ENCODE results near the gene PRKD1. TPM values are rescaled to one million over a fixed set of nuclear protein-coding genes. Genes with fewer than 3 reads are reported as not detected.
A peak's percentile ranks its signal among the peaks of the same experiment; 100 is the strongest.

The PRKD1 gene
- total and polyA plus RNA-seq, 5 donors, result 3.7 to 10.1 (median 7.5) TPM

GRCh38 chr14:29759521-29760340 is 167.9 kb downstream of the PRKD1 start:
- Histone ChIP-seq H3K9me3 (ENCODE audit: control insufficient read depth, low read length) (no peaks in the 10 kb centered on the region), H3K4me1 (ENCODE audit: control insufficient read depth, insufficient read depth, low read length) (peaks cover 4% of the 10 kb centered on the region), H3K27me3 (ENCODE audit: control insufficient read depth, insufficient read depth) (no peaks in the 10 kb centered on the region), H3K27ac (ENCODE audit: low read length) (no peak overlapping the region), H3K4me3 (ENCODE audit: low read length) (no peak overlapping the region)
- intact Hi-C loops (cut with DNase I), result no loop called here
- ATAC-seq (no peak), DNase-seq (no peak)
- WGBS, result 84% methylated on average over 6 of the region's 6 CpGs

DNA sequence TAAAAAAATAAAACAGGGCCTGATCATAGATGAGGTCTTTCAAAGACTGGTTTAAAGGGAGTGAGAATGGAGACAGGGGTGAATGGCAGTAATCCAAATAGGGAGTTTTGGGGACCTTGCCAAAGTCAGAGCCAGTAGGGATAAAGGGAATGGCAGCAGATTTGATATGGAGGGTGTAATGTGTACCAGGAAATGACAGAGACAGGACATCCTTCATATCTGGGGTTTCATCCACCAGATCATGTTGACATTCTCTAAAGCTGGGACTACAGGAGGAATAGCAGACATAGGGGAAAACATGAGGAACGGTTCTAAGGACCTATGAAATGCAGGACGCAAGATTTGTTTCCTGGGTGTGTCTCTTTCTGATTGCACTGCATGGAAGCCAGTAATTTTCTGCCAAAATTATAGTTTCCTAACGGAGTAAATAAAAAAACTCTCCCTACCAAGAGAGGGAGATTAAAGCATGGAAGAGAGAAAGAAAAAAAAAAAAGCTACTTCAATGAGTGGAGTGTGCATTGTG is 169.9 kb downstream of the PRKD1 start:
- intact Hi-C loops (cut with DNase I), result no loop called here
- Histone ChIP-seq H3K4me1 (ENCODE audit: control insufficient read depth, insufficient read depth, low read length) (peaks cover 4% of the 10 kb centered on the region), H3K27ac (ENCODE audit: low read length) (no peak overlapping the region), H3K9me3 (ENCODE audit: control insufficient read depth, low read length) (no peaks in the 10 kb centered on the region), H3K4me3 (ENCODE audit: low read length) (no peak overlapping the region), H3K27me3 (ENCODE audit: control insufficient read depth, insufficient read depth) (no peaks in the 10 kb centered on the region)
- ATAC-seq (peak; percentile 69 to 72), DNase-seq (no peak)
- 48% methylated on average over 3 of the region's 3 CpGs for WGBS

- Histone ChIP-seq H3K9me3 (ENCODE audit: control insufficient read depth, low read length) (no peaks in the 10 kb centered on the region), H3K4me1 (ENCODE audit: control insufficient read depth, insufficient read depth, low read length) (peaks cover 4% of the 10 kb centered on the region), H3K27ac (ENCODE audit: low read length) (no peak overlapping the region), H3K27me3 (ENCODE audit: control insufficient read depth, insufficient read depth) (no peaks in the 10 kb centered on the region), H3K4me3 (ENCODE audit: low read length) (no peak overlapping the region)
- DNase-seq, result no peak
- intact Hi-C loops (cut with DNase I), result no loop called here
- 94% methylated on average over 1 of the region's 1 CpG for WGBS
- no peak for ATAC-seq
Observed at GRCh38 chr14:29757188-29757680, 170.4 kb downstream of the PRKD1 start.

DNA sequence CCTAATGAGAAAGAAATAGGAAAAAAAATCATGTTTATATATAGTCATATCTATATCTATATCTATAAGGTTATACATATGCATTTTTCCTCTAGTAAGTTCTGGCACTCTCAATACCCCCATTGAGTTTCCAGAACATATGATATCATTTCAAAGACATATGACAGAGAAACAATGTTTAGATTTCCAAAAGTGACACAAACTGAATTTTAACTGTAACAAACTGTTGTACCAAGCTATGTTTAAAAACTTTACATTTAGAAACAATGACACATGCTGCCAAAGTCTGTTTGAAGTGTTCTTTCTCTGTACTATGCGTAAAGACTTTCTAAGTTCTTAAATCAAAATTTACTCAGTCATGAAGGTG is 171.6 kb downstream of the PRKD1 start:
- ATAC-seq, result no peak
- intact Hi-C loops (cut with DNase I), result no loop called here
- Histone ChIP-seq H3K4me1 (ENCODE audit: control insufficient read depth, insufficient read depth, low read length) (peaks cover 4% of the 10 kb centered on the region), H3K4me3 (ENCODE audit: low read length) (no peak overlapping the region), H3K27ac (ENCODE audit: low read length) (no peak overlapping the region), H3K9me3 (ENCODE audit: control insufficient read depth, low read length) (no peaks in the 10 kb centered on the region), H3K27me3 (ENCODE audit: control insufficient read depth, insufficient read depth) (no peaks in the 10 kb centered on the region)
- DNase-seq, result no peak
- WGBS, result 97% methylated on average over 1 of the region's 1 CpG

DNA sequence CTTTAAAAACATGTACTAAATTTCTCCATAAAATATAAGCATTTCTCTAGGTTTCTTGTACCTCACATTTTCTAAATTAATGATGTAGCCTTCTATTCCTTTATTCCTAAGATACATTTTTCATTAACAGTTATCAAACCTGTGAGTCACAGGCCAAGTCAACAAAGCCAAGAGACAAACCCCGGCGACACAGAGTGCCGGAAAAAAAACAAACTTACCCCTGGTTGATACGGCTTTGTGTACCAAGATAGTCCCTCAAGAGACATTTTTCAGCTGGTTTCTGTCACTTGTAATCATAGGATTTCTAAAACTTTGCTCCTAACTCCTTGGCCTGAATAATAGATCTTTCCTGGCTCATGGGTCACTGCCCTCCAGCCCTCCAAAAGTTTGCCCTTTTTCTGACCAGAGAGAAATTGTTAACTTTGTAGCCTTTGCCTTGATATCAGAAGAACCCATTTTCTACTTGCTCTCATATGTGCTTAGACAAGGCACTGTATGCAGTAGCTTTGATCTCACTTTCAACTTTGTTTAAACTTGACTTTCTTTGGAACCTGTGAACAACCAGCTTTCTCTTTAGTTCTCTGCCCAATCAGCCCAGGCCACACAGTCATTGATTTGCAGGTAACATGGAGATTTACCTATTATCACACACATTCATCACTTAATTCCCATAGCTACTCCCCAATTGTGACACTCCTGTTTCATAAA is 172.2 kb downstream of the PRKD1 start:
- no peaks in the 10 kb centered on the region for H3K27me3 ChIP-seq (ENCODE audit: control insufficient read depth, insufficient read depth)
- peaks cover 4% of the 10 kb centered on the region for H3K4me1 ChIP-seq (ENCODE audit: control insufficient read depth, insufficient read depth, low read length)
- intact Hi-C loops (cut with DNase I), result no loop called here
- no peak overlapping the region for H3K4me3 ChIP-seq (ENCODE audit: low read length)
- H3K9me3 ChIP-seq (ENCODE audit: control insufficient read depth, low read length), result no peaks in the 10 kb centered on the region
- peak; percentile 38 to 58 for ATAC-seq
- no peak for DNase-seq
- WGBS, result 52% methylated on average over 4 of the region's 4 CpGs
- H3K27ac ChIP-seq (ENCODE audit: low read length), result no peak overlapping the region

- no peak for ATAC-seq
- H3K4me1 ChIP-seq (ENCODE audit: control insufficient read depth, insufficient read depth, low read length), result peaks cover 2% of the 10 kb centered on the region
- no peak overlapping the region for H3K27ac ChIP-seq (ENCODE audit: low read length)
- no peak overlapping the region for H3K4me3 ChIP-seq (ENCODE audit: low read length)
- 95% methylated on average over 1 of the region's 1 CpG for WGBS
- intact Hi-C loops (cut with DNase I), result no loop called here
- no peak for DNase-seq
- H3K9me3 ChIP-seq (ENCODE audit: control insufficient read depth, low read length), result no peaks in the 10 kb centered on the region
- H3K27me3 ChIP-seq (ENCODE audit: control insufficient read depth, insufficient read depth), result no peaks in the 10 kb centered on the region
Observed at GRCh38 chr14:29754134-29754533, 173.5 kb downstream of the PRKD1 start.

DNA sequence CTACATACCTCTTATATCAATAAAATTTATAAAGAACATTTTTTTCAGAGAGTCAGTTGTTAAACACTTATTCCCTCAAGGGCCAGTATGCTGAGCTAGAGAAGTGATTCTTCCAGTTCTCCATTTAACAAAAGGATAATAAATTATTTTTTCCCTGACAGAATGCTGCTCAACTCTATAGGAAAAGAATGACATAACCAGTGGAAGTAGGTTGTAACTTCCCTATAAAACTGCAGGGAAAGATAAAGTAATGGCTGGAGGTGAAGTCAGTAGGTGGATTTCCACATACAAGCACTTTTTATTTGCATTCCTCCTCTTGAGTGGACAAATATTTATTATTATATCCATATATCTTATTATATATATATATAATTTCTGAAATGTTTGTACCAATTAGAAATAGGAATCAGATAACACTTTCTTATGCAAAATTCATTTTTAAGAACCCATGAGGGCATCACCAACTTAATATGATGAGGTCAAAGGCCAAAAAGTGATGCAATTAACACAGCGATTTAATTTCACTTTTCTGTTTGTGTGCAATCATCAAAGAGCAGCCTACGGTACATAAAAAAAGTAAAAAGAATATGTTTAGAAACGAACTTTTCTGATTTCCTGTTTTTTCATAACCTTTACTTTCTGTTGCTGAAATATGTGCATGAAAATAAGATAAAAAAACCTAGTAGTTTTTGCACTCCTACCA is 175.3 kb downstream of the PRKD1 start:
- no peak overlapping the region for H3K27ac ChIP-seq (ENCODE audit: low read length)
- H3K4me1 ChIP-seq (ENCODE audit: control insufficient read depth, insufficient read depth, low read length), result no peaks in the 10 kb centered on the region
- DNase-seq (no peak), ATAC-seq (no peak)
- no peaks in the 10 kb centered on the region for H3K9me3 ChIP-seq (ENCODE audit: control insufficient read depth, low read length)
- intact Hi-C loops (cut with DNase I), result no loop called here
- 75% methylated on average over 3 of the region's 3 CpGs for WGBS
- no peaks in the 10 kb centered on the region for H3K27me3 ChIP-seq (ENCODE audit: control insufficient read depth, insufficient read depth)
- H3K4me3 ChIP-seq (ENCODE audit: low read length), result no peak overlapping the region

- WGBS, result 52% methylated on average over 2 of the region's 2 CpGs
- DNase-seq, result no peak
- intact Hi-C loops (cut with DNase I), result no loop called here
- no peak overlapping the region for H3K27ac ChIP-seq (ENCODE audit: low read length)
- no peaks in the 10 kb centered on the region for H3K9me3 ChIP-seq (ENCODE audit: control insufficient read depth, low read length)
- H3K4me1 ChIP-seq (ENCODE audit: control insufficient read depth, insufficient read depth, low read length), result peaks cover 5% of the 10 kb centered on the region
- H3K27me3 ChIP-seq (ENCODE audit: control insufficient read depth, insufficient read depth), result no peaks in the 10 kb centered on the region
- no peak overlapping the region for H3K4me3 ChIP-seq (ENCODE audit: low read length)
- no peak for ATAC-seq
Observed at GRCh38 chr14:29749829-29750228, 177.8 kb downstream of the PRKD1 start.

- no peaks in the 10 kb centered on the region for H3K9me3 ChIP-seq (ENCODE audit: control insufficient read depth, low read length)
- 58% methylated on average over 3 of the region's 3 CpGs for WGBS
- H3K27ac ChIP-seq (ENCODE audit: low read length), result no peak overlapping the region
- intact Hi-C loops (cut with DNase I), result no loop called here
- DNase-seq (no peak), ATAC-seq (peak; percentile 36 to 72)
- H3K4me3 ChIP-seq (ENCODE audit: low read length), result no peak overlapping the region
- H3K27me3 ChIP-seq (ENCODE audit: control insufficient read depth, insufficient read depth), result no peaks in the 10 kb centered on the region
- peaks cover 7% of the 10 kb centered on the region for H3K4me1 ChIP-seq (ENCODE audit: control insufficient read depth, insufficient read depth, low read length)
Observed at GRCh38 chr14:29749327-29749726, 178.3 kb downstream of the PRKD1 start.

GRCh38 chr14:29745863-29746262 is 181.8 kb downstream of the PRKD1 start:
- DNase-seq, result no peak
- peaks cover 9% of the 10 kb centered on the region for H3K4me1 ChIP-seq (ENCODE audit: control insufficient read depth, insufficient read depth, low read length)
- peak overlapping the region; percentile 52 for H3K27ac ChIP-seq (ENCODE audit: low read length)
- H3K27me3 ChIP-seq (ENCODE audit: control insufficient read depth, insufficient read depth), result no peaks in the 10 kb centered on the region
- no peak for ATAC-seq
- WGBS, result 40% methylated on average over 3 of the region's 3 CpGs
- H3K9me3 ChIP-seq (ENCODE audit: control insufficient read depth, low read length), result no peaks in the 10 kb centered on the region
- intact Hi-C loops (cut with DNase I), result no loop called here
- H3K4me3 ChIP-seq (ENCODE audit: low read length), result no peak overlapping the region

DNA sequence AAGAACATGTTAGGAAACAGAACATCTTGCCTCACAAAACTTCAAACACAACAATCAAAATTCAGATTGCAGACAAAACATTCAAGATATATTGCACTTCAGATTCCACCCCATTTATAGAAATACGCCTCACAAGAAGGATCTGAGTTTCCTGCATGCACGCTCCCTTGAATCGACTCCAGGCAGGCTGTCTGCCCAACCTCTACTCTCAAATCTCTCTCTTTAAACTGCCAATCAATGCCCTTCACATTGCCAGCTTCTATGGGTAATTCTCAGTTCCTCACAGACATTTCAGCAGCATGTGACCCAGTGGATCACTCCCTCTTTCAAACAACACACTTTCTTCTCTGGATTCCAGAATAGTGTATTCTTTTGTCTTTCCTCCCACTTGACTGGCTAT is 184.1 kb downstream of the PRKD1 start:
- Histone ChIP-seq H3K27ac (ENCODE audit: low read length) (no peak overlapping the region), H3K4me1 (ENCODE audit: control insufficient read depth, insufficient read depth, low read length) (peaks cover 12% of the 10 kb centered on the region), H3K9me3 (ENCODE audit: control insufficient read depth, low read length) (no peaks in the 10 kb centered on the region), H3K4me3 (ENCODE audit: low read length) (no peak overlapping the region), H3K27me3 (ENCODE audit: control insufficient read depth, insufficient read depth) (no peaks in the 10 kb centered on the region)
- ATAC-seq (peak in 1 of 2 donors; percentile 37), DNase-seq (peak in 2 of 3 donors; percentile 38 to 47)
- WGBS, result 35% methylated on average over 3 of the region's 3 CpGs
- intact Hi-C loops (cut with DNase I), result no loop called here
